H1 (cell line): ENCODE data around the gene CCDC33. TPM values are rescaled to one million over a fixed set of nuclear protein-coding genes. Genes with fewer than 3 reads are reported as not detected.

Source experiments
- CTCF ChIA-PET: fragments of 300-600 bp; sonication (Branson Sonifier 250); formaldehyde crosslinking; loops from one replicate; lab custom pipeline; 2021; ENCODE audit not compliant: partially characterized antibody; lab: Charles Lee
- POLR2A ChIA-PET: fragments of 300-600 bp; sonication (Branson Sonifier 250); formaldehyde crosslinking; loops from one replicate; lab custom pipeline; 2021; ENCODE audit warnings: inconsistent platforms; ENCODE audit not compliant: partially characterized antibody; lab: Charles Lee
- DNase-seq, 2 experiments: peaks; one replicate each; pipeline versions ENCODE4 v3.0.0 to v3.0.0-alpha.2; 2010 to 2022; ENCODE audit warnings: low spot score in 2 of 2, low read depth in 1 of 2, mixed read lengths in 1 of 2
- FAIRE-seq: peaks from 2 replicates; lab custom pipeline; 2011; peaks lifted over from hg19 to GRCh38; lab: Jason Lieb, UNC
- H2AFZ ChIP-seq: 2 replicates; pipeline ENCODE4 v1.8.1; 2012; ENCODE audit warnings: low read length, inconsistent platforms
- H2AK5ac ChIP-seq: 2 replicates; pipeline ENCODE4 v1.6.1; 2013; ENCODE audit warnings: low read depth, low read length
- H2BK120ac ChIP-seq: replicated peaks from 2 replicates; pipeline ENCODE3; 2013; ENCODE audit warnings: low read depth, low read length, inconsistent platforms
- H2BK12ac ChIP-seq: 2 replicates; pipeline ENCODE4 v1.6.1; 2013; ENCODE audit warnings: low read depth, low read length
- H2BK15ac ChIP-seq: 2 replicates; pipeline ENCODE4 v1.6.1; 2013; ENCODE audit warnings: low read length
- H2BK20ac ChIP-seq: 2 replicates; pipeline ENCODE4 v1.6.1; 2013; ENCODE audit warnings: low read length
- H2BK5ac ChIP-seq: 2 replicates; pipeline ENCODE4 v1.6.1; 2013; ENCODE audit warnings: low read depth, low read length
- H3K14ac ChIP-seq: 2 replicates; pipeline ENCODE4 v1.6.1; 2013; ENCODE audit warnings: inconsistent platforms; ENCODE audit not compliant: insufficient read length
- H3K18ac ChIP-seq: 2 replicates; pipeline ENCODE4 v1.6.1; 2013; ENCODE audit warnings: low read length; ENCODE audit errors: extremely low read depth
- H3K23ac ChIP-seq: 2 replicates; pipeline ENCODE4 v1.6.1; 2013; ENCODE audit warnings: inconsistent platforms; ENCODE audit not compliant: insufficient read length
- H3K23me2 ChIP-seq: 2 replicates; pipeline ENCODE4 v1.6.1; 2013; ENCODE audit warnings: low read depth, low read length
- H3K27ac ChIP-seq: 2 replicates; pipeline ENCODE4 v1.6.1; 2011; ENCODE audit warnings: low read depth, low read length, inconsistent platforms
- H3K27me3 ChIP-seq, 4 experiments: replicated peaks in 1 of 4; 1 replicate in 1 of 4; 2 replicates in 3 of 4; pipeline versions ENCODE4 v1.6.1 to v1.8.1; 2011 to 2013; ENCODE audit warnings: low read length in 3 of 4, mild to moderate bottlenecking in 3 of 4, inconsistent platforms in 2 of 4, mixed read lengths in 2 of 4, moderate library complexity in 1 of 4; ENCODE audit not compliant: control insufficient read depth in 3 of 4, insufficient read depth in 3 of 4; ENCODE audit errors: extremely low read depth in 1 of 4
- H3K36me3 ChIP-seq, 4 experiments: 2 replicates each; pipeline versions ENCODE4 v1.6.1 to v1.8.1; 2011 to 2013; ENCODE audit warnings: mild to moderate bottlenecking in 4 of 4, low read length in 3 of 4, moderate library complexity in 2 of 4, control low read depth in 1 of 4, inconsistent platforms in 1 of 4; ENCODE audit not compliant: insufficient read depth in 4 of 4, control insufficient read depth in 2 of 4
- H3K4ac ChIP-seq: replicated peaks from 2 replicates; pipeline ENCODE3; 2013; ENCODE audit warnings: low read length, low read depth, mixed read lengths, inconsistent platforms; ENCODE audit not compliant: insufficient read length
- H3K4me1 ChIP-seq, 4 experiments: replicated peaks in 1 of 4; 1 replicate in 1 of 4; 2 replicates in 3 of 4; pipeline versions ENCODE4 v1.6.1 to v1.8.1; 2011 to 2013; ENCODE audit warnings: low read length in 3 of 4, inconsistent platforms in 2 of 4, mixed read lengths in 1 of 4; ENCODE audit not compliant: insufficient read depth in 4 of 4, control insufficient read depth in 3 of 4
- H3K4me2 ChIP-seq, 2 experiments: 2 replicates each; pipeline versions ENCODE4 v1.6.1 to v1.8.1; 2011 to 2013; ENCODE audit warnings: low read depth in 2 of 2, low read length in 2 of 2, control low read depth in 1 of 2, inconsistent platforms in 1 of 2, mild to moderate bottlenecking in 1 of 2; ENCODE audit not compliant: insufficient read depth in 1 of 2
- H3K4me3 ChIP-seq, 4 experiments: fragments of 200-600, 300-600 bp in 1 of 4; sonication (generic), shearing (Covaris generic), sonication (Bioruptor Twin) in 1 of 4; 2 replicates each; pipeline versions ENCODE4 v1.5.1 to v1.8.1; 2011 to 2016; ENCODE audit warnings: low read length in 4 of 4, low read depth in 3 of 4, control low read depth in 2 of 4, inconsistent platforms in 2 of 4, mild to moderate bottlenecking in 2 of 4, mixed read lengths in 1 of 4, moderate library complexity in 1 of 4; ENCODE audit not compliant: insufficient read depth in 2 of 4; ENCODE audit errors: extremely low read depth in 1 of 4
- H3K56ac ChIP-seq: replicated peaks from 2 replicates; pipeline ENCODE3; 2013; ENCODE audit warnings: low read depth, mild to moderate bottlenecking, mixed read lengths, low read length, inconsistent platforms; ENCODE audit not compliant: insufficient read length
- H3K79me1 ChIP-seq: 2 replicates; pipeline ENCODE4 v1.6.1; 2013; ENCODE audit warnings: low read depth, low read length, control low read depth
- H3K79me2 ChIP-seq, 2 experiments: 2 replicates each; pipeline versions ENCODE4 v1.6.1 to v1.8.1; 2012 to 2013; ENCODE audit warnings: low read length in 2 of 2, mild to moderate bottlenecking in 2 of 2, inconsistent platforms in 1 of 2; ENCODE audit not compliant: insufficient read depth in 2 of 2, control insufficient read depth in 1 of 2
- H3K9ac ChIP-seq, 4 experiments: replicated peaks in 1 of 4; 1 replicate in 1 of 4; 2 replicates in 3 of 4; pipeline versions ENCODE4 v1.6.1 to v1.8.1; 2011 to 2013; ENCODE audit warnings: low read depth in 3 of 4, low read length in 3 of 4, control low read depth in 2 of 4, mild to moderate bottlenecking in 2 of 4, moderate library complexity in 2 of 4, inconsistent platforms in 1 of 4; ENCODE audit errors: extremely low read depth in 1 of 4
- H3K9me3 ChIP-seq, 2 experiments: 2 replicates each; pipeline versions ENCODE4 v1.6.1 to v1.8.1; 2012 to 2013; ENCODE audit warnings: mild to moderate bottlenecking in 2 of 2, moderate library complexity in 2 of 2, control low read depth in 1 of 2, inconsistent platforms in 1 of 2, low read depth in 1 of 2, low read length in 1 of 2, mixed read lengths in 1 of 2; ENCODE audit not compliant: insufficient read depth in 2 of 2
- H4K20me1 ChIP-seq, 2 experiments: replicated peaks in 1 of 2; 2 replicates each; pipeline versions ENCODE3 to v1.8.1; 2011 to 2013; ENCODE audit warnings: inconsistent platforms in 2 of 2, low read length in 2 of 2, mild to moderate bottlenecking in 1 of 2; ENCODE audit not compliant: insufficient read depth in 2 of 2, control insufficient read depth in 1 of 2
- H4K5ac ChIP-seq: 2 replicates; pipeline ENCODE4 v1.6.1; 2013; ENCODE audit warnings: low read length, low read depth, mixed read lengths, inconsistent platforms; ENCODE audit not compliant: insufficient read length
- H4K8ac ChIP-seq: 2 replicates; pipeline ENCODE4 v1.8.0; 2013; ENCODE audit warnings: mild to moderate bottlenecking, moderate library complexity, low read length, inconsistent platforms; ENCODE audit not compliant: insufficient read depth; ENCODE audit errors: extremely low read depth
- H4K91ac ChIP-seq: replicated peaks from 2 replicates; pipeline ENCODE3; 2013; ENCODE audit warnings: low read length, mixed read lengths, inconsistent platforms; ENCODE audit not compliant: insufficient read length
- HDAC6 ChIP-seq: IDR thresholded peaks from one replicate; pipeline ENCODE4 v1.7.1; 2012; ENCODE audit warnings: low read depth, mild to moderate bottlenecking, inconsistent platforms, low read length, moderate library complexity
- SP1 ChIP-seq: IDR thresholded peaks from 2 replicates; pipeline ENCODE4 v1.6.1; 2011; ENCODE audit warnings: low read depth, low read length
- WGBS, 2 experiments: shearing (Covaris generic) in 1 of 2; methylation state at CpG; one replicate each; pipeline versions ENCODE4 v1.1.6 to v1.1.7; 2013 to 2015; ENCODE audit warnings: low lambda C conversion rate in 2 of 2, mixed read lengths in 2 of 2, inconsistent platforms in 1 of 2, low coverage in 1 of 2, missing lambda C conversion rate in 1 of 2; ENCODE audit not compliant: insufficient replicate concordance in 2 of 2, insufficient coverage in 1 of 2, insufficient read length in 1 of 2; ENCODE audit errors: extremely low coverage in 1 of 2, missing lambda C conversion rate in 1 of 2; 5-methylcytosine and 5-hydroxymethylcytosine counted together
- polyA plus RNA-seq, 7 experiments: library from polyadenylated mRNA; depleted of rRNA in 3 of 7; stranded (reverse) in 5 of 7; unstranded in 2 of 7; fragments of >200 nt in 5 of 7; fragments of 200-250 nt in 2 of 7; gene quantifications; 1 replicate in 5 of 7; 2 replicates in 1 of 7; 4 replicates in 1 of 7; pipeline versions ENCODE4 v1.2.1 to v1.2.3, GENCODE V29; 2011 to 2013; ENCODE audit warnings: missing spikeins in 2 of 7, mixed read lengths in 2 of 7
- total RNA-seq: library from RNA; stranded (reverse); fragmentation: NEBNext Ultra II Directional; extraction: Animal tissue kit (Norgen Biotek cat#: 25700); gene quantifications from 2 replicates; pipeline ENCODE4 v1.2.1, GENCODE V29; 2021

The CCDC33 gene
- total and polyA plus RNA-seq, 2 of the 8 experiments (the other 6 are each of a cell fraction or from before 2014, with no cell fraction given), result 2.0 to 2.7 TPM

DNA sequence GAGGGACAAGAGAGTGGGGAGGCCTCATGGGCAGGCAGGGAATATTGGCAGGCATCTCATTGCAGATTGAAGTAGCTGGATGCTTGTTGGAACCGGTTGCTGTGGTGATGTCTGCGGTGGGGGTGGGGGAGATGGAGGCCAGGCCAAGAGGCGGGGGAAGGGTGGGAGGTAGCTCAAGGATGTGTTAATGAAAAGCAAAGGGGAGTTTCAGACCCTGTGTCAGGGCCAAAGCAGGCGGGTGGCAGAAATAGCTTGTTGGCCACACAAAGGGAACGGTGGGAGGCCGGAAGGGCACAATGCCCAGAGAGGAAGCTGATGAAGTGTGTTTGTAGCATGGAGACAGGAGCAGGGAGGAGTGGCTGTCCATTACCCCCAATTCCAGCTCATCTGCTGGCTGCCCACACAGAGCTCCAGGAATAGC lies 28.0 kb downstream of the CCDC33 start:
- FAIRE-seq (no peak), DNase-seq (no peak)
- Histone ChIP-seq H3K23ac (no peak overlapping the region), H3K9me3 (no peaks in the 10 kb centered on the region), H4K91ac (no peak overlapping the region), H2BK120ac (no peak overlapping the region), H3K4me1 (peaks cover 7 to 15% (median 11%) of the 10 kb centered on the region in 4 experiments), H2BK12ac (0 out of 2 replicates have a peak overlapping the region, but pooled peaks have one; percentile 89), H3K14ac (no peak overlapping the region), H3K27ac (no peak overlapping the region), H3K4me3 (no peak overlapping the region; a peak in 3 of 8 replicates), H2BK15ac (0 out of 2 replicates have a peak overlapping the region, but pooled peaks have one; percentile 98), H3K79me1 (no peaks in the 10 kb centered on the region), H4K5ac (no peak overlapping the region), H3K18ac (no peak overlapping the region), H3K27me3 (peaks cover 0 to 5% (median 0%) of the 10 kb centered on the region in 4 experiments; a peak in 1 of 7 replicates), H2BK20ac (no peak overlapping the region), H3K23me2 (no peaks in the 10 kb centered on the region), H3K4ac (no peak overlapping the region), H4K20me1 (peaks cover 0 to 5% of the 10 kb centered on the region in 2 experiments), H3K56ac (no peak overlapping the region), H2AFZ (no peak overlapping the region), H2AK5ac (no peak overlapping the region), H3K36me3 (no peaks in the 10 kb centered on the region), H3K9ac (0 out of 7 replicates have a peak overlapping the region, but pooled peaks of 1 of the 4 experiments have one; percentile 2), H4K8ac (no peak overlapping the region; the same call in 1 of the 2 replicates), H3K79me2 (no peaks in the 10 kb centered on the region), H3K4me2 (peak overlapping the region; percentile 27 to 42), H2BK5ac (peak overlapping the region; percentile 63; the same call in 1 of the 2 replicates)
- ChIA-PET POLR2A (interaction anchor here (0.7 to 2.3 kb wide), 9 partner anchors 9 to 77 kb away, joined by 3 to 8 read pairs (median 3); no protein-coding TSS in a partner anchor), CTCF (interaction anchor here (0.7 to 12.1 kb wide), 21 partner anchors 9 to 211 kb away, joined by 3 to 87 read pairs (median 5); partner anchors contain the start of gene STRA6)
- TF ChIP-seq SP1 (0 out of 2 replicates have a peak, but pooled peaks have one; percentile 23), HDAC6 (no peak)
- 33% methylated on average over 6 of the region's 6 CpGs; no CpG with 5 or more reads in 1 of the 2 experiments for WGBS, 2 experiments
